GM21526 (cell line): Measurements from ENCODE around the gene RNF11.
"Not testable (repeated sequence)": the region's sequence is repeated elsewhere in the genome, so short reads cannot be mapped to it uniquely, and the experiment has no call there.

Source experiments
- ATAC-seq: cut with Tn5 transposase; IDR thresholded peaks from one replicate; pipeline ENCODE4 v1.9.1; 2021; ENCODE audit warnings: moderate library complexity; ENCODE audit not compliant: unreplicated experiment, low FRiP score

RNF11 gene

DNA sequence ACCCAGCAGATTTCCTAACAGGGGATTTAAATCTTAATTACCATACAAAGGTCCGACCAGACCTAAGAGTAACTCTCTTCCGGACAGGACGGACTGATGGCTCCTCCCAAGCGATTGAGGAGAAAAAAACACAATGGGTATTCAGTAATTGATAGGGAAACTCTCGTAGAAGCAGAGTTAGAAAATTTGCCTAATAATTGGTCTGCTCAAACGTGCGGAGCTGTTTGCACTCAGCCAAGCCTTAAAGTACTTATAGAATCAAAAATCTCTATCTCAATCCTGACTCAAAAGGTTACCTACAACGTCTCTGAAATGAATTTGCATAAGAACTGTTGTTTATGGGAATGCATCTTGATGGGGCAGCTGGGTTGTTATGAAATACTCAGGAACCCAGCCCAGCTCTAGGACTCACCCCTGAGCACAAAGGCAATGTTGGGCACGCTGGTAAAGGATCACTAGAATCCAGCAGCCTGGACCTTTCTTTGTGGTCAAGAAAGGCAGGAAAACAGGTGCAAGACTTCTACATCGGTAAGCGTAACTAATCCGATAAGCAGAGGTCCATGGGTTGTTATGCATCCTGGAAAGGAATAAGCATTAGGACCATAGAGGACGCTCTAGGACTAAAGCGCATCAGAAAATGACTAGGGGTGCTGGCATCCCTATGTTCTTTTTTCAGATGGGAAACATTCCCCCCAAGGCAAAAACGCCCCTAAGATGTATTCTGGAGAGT is 8.7 kb upstream of the RNF11 start:
- not testable (repeated sequence) for ATAC-seq

DNA sequence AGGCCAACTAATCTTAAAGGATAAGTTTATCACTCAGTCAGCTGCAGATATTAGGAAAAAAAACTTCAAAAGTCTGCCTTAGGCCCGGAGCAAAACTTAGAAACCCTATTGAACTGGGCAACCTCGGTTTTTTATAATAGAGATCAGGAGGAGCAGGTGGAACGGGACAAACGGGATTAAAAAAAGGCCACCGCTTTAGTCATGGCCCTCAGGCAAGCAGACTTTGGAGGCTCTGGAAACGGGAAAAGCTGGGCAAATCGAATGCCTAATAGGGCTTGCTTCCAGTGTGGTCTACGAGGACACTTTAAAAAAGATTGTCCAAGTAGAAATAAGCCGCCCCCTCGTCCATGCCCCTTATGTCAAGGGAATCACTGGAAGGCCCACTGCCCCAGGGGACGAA is 7.6 kb upstream of the RNF11 start:
- not testable (repeated sequence) for ATAC-seq

DNA sequence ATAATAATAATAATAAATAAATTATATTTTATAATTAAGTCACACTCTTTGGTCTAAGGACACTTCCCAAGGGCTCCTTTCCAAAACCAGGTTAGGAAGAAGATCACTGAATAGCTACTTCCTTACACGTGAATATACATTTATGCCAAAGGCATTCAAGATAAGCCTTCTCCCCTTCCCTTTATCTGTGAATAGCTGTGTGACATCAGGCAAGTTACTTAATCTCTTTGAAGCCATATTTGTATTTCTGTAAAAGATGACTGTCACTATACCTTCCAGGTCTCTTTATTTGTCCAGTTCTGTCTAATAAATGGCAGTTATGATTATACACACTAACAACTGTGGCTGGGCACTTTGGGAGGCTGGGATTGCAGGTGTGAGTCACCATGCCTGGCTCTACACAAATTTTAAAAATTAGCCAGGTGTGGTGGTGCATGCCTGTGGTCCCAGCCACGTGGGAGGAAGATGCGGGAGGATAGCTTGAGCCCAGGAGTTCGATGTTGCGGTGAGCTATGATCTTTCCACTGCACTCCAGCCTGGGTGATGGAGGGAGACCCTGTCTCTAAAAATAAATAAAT is 5.5 kb upstream of the RNF11 start:
- ATAC-seq, result no peak

DNA sequence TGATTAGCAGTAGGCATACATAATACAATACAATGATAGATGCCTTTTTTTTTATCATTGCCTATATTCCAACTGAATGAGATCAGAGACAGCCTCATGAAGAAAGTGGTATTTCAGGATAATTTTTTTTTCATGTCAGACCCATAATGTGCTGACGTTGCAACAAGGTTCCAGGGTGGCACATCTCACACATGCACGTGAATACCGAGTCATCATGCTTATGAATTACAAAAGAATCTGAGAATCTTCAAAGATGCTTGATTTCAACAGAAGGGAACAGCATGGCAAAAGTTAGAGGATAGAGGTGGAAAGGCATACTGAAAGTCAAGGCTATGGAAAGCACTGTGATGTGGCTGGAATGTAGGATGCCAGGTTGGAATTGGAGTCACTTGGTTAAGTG is 5.0 kb upstream of the RNF11 start:
- no peak for ATAC-seq

DNA sequence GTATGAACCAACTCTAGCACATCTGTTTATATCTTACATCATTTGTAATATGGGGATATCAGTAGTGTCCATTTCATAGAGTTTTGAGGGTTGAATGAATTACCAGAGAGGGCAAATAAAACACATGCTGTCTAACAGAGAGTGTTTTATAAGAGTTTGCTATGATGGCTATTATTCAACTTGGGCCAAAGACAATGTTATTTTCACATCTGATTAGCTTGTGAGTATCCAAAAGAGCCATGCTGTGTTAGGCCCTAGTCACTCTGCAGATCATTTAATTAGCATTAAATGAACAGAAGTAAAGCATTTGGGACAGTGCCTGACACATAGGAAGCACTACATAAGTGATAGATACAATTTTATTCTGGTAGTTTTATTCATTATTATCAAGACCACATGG is 4.2 kb upstream of the RNF11 start:
- ATAC-seq, result no peak

DNA sequence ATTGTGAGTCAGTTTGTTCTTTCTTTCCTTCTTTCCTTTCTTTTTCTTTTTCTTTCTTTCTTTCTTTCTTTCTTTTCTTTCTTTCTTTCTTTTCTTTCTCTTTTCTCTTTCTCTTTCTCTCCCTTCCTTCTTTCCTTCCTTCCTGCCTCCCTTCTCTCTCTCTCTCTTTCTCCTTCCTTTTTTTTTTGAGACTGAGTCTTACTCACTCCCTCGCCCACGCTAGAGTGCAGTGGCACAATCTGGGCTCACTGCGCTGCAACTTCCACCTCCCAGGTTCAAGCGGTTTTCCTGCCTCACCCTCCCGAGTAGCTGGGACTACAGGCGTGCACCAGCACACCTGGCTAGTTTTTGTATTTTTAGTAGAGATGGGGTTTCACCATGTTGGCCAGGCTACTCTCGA is 1.8 kb upstream of the RNF11 start:
- not testable (repeated sequence) for ATAC-seq

DNA sequence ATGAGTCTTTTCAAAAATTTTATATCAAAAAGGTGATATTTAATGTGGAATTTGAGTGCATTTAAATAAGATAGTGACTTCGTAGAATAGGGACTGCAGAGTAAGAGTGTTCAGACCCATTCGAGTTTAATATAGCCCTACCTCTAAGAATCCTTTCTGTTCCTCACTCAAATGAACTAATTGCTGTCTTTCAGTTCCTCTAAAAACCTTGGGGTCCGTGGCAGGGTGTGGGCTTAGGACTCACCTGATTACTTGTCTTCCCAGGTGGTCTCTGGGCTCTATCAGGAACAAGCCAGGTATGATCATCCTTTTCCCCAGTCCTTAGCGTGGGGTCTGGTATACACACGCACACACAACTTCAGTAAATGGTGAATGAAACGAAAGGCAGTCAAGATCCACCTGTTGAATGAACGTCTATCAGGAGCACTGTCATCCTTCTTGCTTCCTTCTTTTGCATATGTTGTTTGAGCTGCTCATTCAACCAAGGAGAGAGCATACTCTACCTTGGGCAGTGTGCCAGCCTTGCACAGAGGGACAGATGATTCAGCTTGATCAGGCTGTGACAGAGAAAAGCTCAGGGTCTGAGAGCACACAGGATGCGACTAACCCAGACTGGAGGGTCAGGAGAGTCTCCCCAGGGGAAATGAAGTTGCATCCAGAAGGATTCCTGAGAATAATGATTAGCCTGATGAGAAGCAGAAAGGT is 1.2 kb upstream of the RNF11 start:
- peak; percentile 61 for ATAC-seq

DNA sequence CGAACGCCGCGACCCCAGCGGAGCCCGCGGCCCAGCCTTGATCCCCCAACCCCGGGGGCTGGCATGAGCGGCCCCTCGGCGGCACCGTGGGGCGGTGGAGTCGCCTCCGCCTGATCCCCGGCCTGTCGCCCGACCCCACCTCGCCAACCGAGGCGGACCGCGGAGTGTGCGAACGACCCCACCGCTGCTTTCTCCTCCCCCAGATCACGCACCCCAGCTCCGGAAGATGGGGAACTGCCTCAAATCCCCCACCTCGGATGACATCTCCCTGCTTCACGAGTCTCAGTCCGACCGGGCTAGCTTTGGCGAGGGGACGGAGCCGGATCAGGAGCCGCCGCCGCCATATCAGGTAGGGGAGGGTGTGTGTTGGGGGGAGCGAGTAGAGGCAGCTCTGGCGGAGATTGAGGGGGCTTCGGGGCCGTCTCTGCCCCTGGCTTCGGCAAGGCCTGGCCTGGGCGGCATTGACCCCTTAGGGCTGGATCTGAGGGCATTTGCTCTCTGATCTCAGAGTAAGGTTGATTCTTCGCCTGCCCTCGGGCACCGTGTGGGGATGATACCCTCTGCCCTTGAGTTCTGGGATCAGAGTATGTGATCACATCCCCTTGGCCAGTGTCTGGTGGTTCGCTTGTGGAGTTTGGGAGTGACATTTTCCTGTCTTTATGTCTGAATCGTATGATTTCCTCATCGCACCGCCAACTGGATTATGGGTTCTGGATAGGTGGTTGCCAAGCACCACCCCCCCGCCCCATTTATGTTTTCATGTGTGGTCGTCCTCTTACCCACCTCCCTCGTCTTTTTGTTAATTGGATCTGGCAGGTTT is 668 bp downstream of the RNF11 start:
- peak; percentile 17 for ATAC-seq

DNA sequence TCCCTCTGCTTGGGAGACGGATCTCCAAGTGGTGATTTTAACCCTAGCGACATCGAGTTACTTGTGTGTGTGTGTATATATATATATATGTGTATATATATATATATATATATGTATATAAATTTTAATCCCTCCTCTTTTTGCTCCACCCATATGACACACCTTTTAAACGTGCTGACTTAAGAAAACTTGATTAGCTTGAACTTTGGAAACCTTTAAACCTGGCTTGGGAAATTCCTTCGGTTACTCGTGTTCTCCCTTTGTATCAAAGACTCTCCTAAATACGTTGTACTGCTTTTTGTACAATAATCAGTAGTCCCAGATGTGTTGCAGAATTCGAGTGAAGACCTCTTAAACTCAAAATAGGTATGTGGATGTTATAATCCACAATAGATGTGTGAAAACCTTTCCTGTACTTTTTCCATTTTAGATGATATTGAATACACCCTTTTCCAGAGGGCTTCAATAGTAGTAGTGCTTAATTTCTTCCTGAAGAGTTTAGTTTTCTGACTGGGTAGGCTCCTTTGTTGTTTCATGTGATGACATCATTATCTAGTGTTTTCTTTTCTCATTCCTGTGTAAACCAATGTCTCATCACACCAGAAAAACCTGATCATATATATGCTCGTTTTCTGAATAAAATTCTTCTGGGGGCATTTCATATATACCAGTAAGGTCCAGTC is 1.4 kb downstream of the RNF11 start:
- no peak for ATAC-seq

DNA sequence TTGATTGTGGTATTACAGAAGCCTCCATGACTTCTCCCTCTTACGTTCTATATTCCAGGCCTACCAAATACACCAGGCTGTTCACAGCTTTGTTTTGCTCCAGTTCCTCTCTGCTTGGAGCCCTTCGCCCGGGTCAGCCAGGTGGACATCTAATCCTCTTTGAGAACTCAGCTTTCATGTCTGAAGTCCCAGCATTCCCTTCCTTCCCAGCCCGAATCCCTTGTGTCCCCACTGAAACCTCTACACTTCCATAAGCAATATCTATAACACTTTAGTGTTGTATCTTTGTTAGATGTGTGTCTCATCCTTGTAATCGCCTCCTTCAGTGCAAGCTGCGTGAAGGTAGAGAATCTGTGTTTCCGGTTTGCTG is 1.9 kb downstream of the RNF11 start:
- no peak for ATAC-seq

DNA sequence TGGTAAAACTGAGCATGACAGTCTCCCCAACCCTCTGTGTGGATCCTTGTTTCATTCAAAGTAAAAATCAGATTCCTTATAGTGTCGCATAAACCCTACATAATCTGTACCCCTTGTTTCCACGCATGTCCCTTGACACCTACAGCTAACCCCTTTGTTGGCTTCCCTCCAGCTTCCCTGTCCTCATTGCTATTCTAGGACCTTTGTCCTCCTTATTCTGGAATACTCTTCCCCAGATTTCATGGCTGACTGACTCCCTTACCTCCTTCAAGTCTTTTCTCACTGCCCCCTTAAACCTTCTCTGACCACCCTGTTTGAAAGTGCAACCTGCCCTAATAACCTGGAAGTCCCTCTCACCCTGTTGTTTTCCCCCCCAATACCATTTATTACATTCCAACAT is 4.0 kb downstream of the RNF11 start:
- no peak for ATAC-seq

DNA sequence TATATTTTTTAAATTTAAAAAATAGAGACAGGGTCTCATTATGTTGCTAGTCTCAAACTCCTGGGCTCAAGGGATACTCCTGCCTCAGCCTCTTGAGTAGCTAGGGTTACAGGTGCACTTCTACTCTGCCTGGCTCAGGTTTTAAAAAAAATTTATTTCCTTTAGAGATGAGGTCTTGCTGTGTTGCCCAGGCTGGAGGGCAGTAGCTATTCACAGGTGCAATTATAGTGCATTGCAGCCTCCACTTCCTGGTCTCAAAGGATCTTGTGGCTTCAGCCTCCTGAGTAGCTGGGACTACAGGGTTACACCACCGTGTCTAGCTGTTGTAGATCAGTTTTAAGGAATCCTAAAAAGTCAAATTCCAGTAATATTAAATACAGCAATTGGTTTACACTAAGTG is 5.0 kb downstream of the RNF11 start:
- no peak for ATAC-seq

DNA sequence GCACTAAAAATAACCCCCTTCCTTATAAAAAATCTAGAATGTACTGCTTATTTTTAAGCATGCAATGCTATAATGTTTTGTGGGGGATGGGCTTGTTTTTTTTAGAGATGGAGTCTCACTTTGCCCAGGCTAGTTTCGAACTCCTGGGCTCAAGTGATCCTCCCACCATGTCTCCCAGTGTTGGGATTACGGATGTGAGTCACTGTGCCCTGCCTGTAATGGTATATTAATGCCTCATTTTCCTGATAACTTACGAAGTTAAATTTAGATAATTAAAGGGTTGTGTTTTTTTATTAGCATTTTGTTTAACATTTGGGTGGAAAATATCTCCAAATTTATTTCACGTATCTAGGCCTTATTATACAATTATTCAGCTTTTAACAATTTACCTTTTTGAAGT is 6.5 kb downstream of the RNF11 start:
- ATAC-seq, result no peak

DNA sequence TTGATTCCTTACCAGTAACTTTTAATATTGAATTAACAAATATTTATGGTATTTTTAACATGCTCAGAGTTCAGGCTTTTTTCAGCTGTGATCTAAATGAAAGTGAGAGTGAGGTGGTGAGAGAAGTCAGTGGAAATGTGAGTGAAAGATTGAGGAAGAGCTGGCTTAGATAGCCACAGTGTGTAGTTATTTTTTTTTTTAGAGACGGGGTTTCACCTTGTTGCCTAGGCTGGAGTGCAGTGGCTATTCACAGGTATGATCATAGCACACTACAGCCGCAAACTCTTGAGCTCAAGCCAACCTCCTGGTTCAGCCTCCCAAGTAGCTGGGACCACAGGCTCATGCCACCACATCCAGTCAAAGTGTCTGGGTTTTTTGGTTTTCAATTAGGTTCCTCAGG is 10.9 kb downstream of the RNF11 start:
- ATAC-seq, result peak; percentile 79

DNA sequence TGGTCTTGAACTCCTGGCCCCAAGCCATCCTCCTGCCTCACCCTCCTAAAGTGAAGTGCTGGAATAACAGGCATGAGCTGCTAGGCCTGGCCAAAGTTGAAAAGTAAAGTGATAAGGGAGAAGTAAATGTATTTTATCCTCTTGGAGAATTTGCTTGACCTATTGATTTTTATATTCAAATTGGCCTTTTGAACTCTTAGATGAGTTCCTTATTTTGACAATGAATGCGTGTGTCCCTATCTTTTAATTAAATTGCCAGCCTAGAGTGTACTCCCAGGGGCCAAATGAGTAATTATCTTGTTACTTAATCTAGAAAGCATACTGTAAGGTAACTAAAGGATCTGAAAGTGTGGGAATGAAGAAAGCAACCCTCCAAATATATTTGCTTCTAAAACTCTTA is 11.4 kb downstream of the RNF11 start:
- ATAC-seq, result no peak

DNA sequence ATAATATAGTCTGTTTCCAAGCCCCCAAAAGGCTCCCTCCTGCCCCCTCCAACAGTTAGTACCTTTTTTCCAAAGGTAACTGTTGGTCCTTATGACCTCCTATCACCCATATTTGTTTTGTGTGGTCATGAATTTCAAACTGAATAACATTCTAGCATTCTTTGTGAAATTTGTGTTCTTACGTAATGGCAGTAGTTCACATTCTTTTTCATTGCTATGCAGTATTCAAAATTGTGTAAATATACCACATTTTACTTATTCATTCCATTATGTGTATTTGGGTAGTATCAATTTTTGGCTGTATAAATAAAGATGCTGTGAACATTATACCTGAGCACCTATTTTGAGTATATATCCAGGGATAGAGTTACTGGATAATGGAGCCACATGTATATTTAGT is 13.4 kb downstream of the RNF11 start:
- ATAC-seq, result no peak

DNA sequence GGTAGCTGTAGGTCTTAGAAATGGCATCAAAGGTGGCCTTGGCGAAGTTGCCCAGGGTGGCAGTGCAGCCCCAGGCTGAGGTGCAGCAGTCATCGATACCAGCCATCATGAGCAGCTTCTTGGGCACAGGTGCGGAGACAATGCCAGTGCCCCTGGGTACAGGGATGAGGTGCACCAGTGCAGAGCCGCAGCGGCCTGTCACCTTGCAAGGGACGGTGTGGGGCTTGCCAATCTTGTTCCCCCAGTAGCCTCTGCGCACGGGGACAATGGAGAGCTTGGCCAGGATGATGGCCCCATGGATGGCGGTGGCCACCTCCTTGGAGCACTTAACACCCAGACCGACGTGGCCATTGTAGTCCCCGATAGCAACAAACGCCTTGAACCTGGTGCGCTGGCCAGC is 14.7 kb downstream of the RNF11 start:
- ATAC-seq, result not testable (repeated sequence)

DNA sequence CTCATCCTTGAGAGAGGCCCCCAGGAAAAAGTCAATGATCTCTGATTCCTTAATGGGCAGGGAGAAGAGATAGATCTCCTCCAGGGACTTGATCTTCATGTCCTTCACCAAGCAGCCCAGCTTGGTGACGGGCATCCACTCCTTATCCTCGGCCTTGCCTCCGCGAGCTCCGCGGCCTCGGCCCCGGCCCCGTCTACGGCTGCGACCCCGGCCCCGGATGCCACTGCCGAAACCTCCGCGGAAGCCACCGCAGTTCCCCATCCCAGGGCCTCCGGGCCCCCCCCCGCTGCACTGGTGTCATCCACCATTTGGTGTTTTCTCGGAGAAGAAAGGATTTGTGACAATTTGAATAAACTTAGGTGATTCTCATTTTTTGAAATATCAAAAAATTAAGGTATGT is 15.1 kb downstream of the RNF11 start:
- not testable (repeated sequence) for ATAC-seq

DNA sequence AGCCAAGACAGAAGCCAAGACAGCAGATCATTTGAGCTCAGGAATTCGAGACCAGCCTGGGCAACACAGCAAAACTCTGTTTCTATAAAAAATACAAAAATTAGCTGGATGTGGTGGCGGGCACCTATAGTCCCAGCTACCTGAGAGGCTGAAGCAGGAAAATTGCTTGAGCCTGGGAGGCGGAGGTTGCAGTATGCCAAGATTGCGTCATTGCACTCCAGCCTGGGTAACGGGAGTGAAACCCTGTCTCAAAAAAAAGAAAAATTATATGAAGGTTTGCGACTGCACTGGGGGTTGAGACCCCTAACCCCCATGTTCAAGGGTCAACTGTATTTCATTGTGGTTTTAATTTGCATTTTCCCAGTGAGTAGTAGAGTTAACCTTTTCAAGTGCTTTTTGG is 16.3 kb downstream of the RNF11 start:
- ATAC-seq, result no peak

DNA sequence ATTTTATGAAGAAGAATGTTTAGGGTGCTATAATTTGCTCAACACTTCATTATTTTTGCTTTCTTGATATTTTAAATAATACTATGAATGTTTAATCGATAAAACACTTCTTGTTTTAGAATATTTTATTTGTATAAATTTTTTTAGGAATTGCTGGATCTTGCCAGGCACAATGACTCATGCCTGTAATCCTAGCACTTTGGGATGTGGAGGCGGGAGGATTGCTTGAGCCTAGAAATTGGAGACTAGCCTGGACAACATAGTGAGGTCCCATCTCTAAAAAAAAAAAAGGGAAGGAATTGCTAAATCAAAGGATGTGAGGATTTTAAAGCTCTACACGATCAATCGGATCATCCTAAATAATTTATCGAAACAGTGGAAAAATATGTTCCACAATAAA is 17.6 kb downstream of the RNF11 start:
- ATAC-seq, result no peak

DNA sequence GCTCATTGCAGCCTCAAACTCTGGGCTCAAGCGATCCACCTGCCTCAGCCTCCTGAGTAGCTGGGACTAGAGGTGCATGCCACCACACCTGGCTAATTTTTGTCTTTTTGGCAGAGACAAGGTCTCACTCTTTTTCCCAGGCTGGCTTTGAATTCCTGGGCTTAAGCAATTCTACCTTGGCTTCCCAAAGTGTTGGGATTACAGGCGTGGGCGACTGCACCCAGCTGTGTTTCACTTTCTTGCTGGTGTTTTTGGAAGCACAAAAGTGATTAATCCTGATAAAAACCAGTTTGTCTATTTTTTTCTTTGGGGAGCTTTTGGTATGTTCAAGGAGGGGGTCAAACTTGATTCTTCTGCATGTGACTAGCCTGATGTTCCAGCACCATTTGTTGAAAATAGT is 19.3 kb downstream of the RNF11 start:
- no peak for ATAC-seq
